HG03175 (cell line): ENCODE results near the gene ADCK1.
"Not testable (repeated sequence)": the region's sequence is repeated elsewhere in the genome, so short reads cannot be mapped to it uniquely, and the experiment has no call there.

Source experiments
- ATAC-seq: cut with Tn5 transposase; IDR thresholded peaks from one replicate; pipeline ENCODE4 v1.9.1; 2021; ENCODE audit warnings: mild to moderate bottlenecking, moderate library complexity; ENCODE audit not compliant: unreplicated experiment

ADCK1 gene

DNA sequence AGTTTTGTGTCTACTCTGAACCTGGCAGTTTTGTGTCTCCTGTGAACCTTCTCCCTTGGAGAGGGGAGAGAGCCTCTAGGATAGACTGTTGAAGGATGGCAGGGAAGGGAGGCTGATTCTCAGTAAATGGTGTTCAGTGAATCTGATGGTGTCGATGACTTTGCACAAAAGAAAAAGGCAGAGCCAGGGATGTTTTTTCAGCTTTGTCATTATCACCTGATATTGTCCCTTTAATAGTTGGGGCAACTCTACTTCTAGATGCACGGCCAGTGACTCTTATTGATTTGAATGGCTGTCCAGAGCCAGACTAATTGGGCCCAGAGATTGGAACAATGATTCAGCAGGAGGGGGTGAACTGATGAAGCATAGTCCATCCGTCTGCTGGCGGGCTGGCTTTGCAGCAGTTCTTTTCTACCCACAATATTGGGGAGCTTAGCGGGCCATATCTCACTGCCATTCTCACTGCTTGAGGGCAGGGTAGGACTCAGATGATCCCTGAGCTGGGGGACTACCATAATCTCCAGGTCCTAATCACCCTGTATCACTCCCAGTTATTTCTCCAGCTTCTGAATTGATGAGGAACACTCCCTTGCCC is 93.1 kb downstream of the ADCK1 start:
- ATAC-seq = no peak

DNA sequence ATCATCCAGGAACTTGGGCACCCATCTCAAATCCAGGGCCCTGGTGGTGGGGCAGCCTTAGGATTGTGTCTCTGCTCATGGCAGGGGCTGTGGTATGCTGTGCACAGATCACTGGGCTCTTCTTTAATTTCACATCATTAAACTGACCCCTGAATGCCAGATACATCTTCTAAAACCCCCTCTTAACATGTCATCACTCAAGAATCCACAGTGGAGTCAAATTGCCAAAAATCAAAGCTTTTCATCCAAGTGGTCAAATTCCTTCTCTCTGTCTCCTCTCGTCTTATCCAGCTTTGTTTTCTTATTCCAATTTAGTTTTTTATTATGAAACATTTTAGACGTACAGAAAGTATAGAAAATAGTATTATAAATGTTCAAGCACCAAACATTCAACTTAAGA is 97.5 kb downstream of the ADCK1 start:
- ATAC-seq = no peak

DNA sequence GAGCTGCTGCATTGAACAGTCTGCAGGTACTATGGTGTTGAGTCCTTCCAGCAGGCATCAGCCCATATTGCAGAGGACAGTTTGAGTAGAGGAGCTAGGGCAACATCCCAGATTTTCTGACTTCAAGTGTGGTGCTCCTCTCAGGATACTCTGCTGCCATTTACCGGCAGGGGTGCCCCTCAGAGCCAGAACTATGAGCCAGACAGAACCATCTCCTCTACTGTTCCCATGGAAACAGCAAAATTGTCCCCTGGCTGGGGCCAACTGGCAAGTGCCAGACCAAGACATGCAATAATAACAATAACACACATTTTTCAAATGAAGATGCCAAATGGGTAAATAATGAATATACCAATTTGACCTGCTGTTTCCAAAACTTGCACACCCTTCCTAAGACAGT is 102.9 kb downstream of the ADCK1 start:
- no peak for ATAC-seq

DNA sequence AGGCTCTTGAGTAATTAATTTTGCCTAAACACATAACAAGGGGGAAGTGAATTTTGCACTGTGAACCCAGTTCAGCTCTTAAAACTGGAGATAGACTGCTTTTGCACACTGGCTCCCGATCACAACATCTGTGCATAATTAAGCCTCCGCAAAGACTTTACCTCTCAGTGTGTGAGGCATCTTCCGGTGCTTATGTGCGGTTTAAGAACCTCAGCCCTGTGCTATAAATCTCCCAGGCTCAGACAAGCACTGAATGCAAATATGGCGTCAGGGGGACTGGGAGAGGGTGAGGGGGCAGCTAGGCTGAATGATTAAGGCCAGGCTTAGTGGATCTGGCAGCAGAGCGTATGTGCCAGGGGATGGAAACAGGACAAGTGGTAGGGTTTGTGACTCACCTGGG is 103.3 kb downstream of the ADCK1 start:
- no peak for ATAC-seq

DNA sequence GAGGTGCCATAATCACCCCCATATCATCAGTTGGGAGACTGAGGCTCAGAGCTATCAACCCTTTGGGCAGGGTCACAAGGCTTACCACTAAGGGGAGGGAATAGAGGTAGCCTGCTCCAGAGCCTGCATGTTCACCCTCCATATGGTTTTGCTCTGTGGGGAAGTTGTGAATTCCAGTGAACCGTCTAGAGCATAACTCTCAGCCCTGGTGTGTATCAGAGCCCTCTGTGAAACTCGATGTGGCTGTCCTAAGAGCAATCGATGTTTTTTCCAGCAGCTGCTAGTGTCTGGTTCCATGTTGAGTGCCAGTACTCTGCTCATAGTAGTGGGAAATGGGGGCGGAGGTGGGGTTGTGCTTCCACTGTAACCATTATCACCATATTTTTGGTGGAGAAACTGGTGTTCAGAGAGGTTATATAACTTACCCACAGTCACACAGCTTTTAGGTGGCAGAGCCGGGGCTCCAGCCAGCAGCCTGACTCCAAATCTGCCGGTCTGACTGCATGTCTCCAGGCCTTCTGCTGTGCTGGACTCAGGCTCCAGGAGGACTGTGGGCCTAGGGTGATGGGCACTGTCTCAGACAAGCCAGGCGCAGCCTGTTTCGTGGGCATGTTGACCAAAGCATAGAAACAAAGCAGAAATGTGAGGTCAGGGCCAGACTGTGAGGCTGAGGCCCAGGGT is 104.2 kb downstream of the ADCK1 start:
- ATAC-seq = no peak

DNA sequence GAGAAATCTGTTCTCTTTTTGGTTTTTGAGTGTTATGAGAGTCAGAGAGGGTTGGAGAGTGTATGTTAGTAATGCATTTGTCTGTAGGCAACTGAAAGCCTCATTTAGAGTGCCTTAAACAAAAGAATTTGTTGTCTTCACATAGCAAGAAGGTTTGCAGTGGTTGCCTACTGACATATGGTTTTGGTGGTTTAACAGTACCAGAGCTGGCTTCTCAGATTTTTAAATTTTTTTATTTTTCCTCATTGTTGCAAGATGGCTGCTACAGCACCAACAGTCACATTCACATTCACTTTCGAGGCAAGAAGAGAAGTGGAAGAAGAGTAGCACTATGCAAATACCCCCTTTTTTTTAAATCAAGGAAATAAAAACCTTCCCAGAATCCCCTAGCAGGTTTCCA is 106.5 kb downstream of the ADCK1 start:
- ATAC-seq = no peak

DNA sequence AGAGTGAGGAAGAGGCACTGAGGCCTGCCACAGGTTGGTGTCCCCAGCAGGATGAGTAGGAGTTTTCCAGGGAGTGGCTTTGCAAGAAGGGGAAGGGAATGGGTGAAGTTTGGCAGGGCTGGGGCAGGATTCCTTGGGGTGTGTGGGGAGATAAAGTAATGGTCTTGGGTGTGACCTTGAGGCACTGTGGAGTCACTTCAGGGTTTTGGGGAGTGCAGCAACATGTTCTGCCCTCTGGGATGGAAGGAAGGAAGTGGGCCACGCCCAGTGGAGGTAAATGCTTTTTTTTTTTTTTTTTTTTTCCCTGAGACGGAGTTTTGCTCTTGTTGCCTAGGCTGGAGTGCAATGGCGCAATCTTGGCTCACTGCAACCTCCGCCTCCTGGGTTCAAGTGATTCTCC is 108.9 kb downstream of the ADCK1 start:
- ATAC-seq = no peak

DNA sequence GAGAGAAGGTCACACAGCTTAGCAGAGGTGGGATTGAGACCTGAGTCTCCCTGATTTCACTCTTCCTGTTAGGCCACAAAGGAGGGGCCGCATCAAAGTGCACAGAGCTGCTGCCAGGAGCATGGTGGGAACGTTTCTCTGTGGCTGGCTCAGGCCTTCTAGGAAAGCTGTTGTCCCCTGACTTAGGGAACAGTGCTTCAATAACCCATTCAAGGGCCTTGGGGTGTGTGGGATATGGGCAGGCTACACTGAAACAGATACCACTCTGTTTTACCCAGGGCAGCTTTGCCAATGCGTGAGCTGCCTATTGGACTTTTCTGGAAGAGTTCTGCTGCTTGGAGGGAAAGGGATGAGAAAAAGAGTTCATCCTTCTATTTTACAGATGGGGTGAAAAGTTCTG is 110.0 kb downstream of the ADCK1 start:
- no peak for ATAC-seq

DNA sequence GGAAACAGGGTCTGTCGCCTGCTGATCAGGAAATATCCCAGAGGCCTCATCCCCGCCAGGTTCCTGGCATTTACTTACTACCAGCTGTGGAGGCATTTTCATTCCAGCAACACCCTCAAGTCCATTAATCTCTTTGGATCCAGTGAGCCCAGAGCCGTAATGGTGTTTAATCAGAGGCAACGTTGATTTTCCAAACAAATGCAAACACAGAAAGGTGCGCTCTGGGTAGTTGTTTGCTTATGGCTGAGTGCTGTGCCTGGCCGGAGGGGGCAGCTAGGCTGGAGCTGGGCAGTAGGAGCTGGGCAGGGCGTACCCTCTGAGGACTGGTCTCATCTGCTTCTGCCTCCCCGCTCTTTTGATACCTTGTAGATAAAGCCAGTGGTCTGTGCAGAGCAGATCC is 110.6 kb downstream of the ADCK1 start:
- ATAC-seq = no peak

DNA sequence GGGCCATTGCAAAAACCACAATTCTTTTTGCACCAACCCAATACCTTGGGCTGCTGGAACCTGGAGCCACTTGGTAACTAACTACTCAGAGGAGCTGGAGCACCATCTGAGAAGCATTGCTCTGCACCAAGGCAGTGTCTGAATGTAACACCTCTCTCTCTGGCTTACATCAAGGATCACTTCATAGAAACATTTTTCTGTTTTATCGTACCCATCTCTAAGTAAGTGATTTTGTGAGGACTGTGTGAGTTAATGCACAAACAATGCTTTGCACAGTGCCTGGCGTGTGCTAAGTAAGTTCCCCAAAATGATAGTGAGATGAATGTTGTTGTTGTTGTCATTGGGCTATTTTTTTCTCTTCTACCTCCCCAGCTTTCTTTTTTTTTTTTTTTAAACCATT is 111.4 kb downstream of the ADCK1 start:
- ATAC-seq = no peak

DNA sequence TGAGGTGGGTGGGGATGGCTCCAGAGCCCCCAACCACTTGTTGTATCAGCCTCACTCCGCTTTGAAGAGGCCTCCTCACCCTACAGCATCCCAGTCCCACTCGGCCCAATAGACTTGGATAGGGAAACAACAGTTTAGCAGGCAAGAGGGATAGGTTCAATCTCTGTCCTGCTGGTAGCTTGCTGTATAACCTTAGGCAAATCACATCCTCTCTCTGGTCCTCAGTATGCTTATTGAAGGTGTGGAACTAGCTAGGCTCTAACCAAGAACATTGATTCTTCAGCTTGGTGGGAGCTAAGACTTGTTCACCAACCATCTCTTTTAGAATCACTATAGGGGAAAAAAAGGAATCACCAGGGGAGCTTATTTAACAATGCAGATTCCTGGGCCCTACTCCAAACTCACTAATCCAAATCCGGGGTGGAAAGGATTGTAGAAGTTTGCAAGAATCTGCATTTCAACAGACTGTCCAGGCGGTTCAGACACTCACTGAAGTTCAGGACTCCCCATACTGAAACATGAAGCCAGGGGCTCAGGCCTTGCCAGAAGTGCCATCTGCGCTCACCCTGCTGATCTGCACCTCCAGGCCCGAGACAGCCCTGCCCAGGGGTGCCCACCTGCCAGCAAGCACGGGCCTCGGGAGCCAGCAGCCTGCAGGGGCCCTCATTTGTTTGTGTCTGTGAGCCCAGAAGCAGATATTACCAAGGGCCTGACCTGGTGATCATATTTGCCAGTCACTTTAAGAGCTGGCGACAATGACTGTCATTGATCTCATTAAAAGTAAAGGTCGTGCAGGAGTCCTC is 113.0 kb downstream of the ADCK1 start:
- ATAC-seq = no peak

DNA sequence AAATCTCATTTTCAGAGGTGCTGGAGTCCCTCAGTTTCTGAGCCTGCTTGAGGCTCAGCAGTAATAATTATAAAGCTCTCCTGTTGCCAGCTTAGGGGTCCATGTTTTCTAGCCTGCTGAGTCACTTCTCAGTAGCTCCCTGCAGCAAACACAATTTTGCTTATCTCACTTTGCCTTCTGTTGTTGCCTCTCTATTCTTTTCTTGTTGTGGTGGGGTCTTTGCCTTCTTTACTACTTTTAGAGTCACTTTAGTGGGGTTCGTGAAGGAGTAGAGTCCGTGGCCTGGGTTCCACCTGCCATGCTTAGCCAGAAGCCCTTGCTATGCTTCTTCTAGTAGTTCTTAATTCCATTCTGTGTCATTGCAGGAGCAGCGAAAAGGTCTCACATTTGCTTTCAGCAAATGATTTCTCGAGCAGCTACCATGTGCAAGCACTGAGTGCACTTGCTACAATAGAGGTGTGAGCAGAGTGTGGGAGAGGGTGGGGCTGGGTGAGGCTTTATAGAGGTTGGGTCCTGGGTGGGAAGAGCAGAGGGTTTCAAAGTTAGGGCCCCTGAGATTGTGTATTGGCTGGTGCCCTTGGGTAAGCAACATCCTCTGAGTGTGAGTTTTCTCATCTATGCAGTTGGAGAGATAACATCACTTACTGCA is 114.3 kb downstream of the ADCK1 start:
- ATAC-seq = no peak

DNA sequence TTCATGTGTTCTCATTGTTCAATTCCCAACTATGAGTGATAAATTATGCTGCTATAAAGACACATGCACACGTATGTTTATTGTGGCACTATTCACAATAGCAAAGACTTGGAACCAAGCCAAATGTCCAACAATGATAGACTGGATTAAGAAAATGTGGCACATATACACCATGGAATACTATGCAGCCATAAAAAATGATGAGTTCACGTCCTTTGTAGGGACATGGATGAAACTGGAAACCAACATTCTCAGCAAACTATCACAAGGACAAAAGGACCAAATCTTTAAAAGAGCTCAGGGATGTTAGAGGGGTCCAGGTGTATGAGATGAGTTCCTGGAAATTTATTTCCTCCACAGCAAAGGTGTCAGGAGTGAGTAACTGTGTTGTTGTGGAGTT is 115.5 kb downstream of the ADCK1 start:
- ATAC-seq = not testable (repeated sequence)

DNA sequence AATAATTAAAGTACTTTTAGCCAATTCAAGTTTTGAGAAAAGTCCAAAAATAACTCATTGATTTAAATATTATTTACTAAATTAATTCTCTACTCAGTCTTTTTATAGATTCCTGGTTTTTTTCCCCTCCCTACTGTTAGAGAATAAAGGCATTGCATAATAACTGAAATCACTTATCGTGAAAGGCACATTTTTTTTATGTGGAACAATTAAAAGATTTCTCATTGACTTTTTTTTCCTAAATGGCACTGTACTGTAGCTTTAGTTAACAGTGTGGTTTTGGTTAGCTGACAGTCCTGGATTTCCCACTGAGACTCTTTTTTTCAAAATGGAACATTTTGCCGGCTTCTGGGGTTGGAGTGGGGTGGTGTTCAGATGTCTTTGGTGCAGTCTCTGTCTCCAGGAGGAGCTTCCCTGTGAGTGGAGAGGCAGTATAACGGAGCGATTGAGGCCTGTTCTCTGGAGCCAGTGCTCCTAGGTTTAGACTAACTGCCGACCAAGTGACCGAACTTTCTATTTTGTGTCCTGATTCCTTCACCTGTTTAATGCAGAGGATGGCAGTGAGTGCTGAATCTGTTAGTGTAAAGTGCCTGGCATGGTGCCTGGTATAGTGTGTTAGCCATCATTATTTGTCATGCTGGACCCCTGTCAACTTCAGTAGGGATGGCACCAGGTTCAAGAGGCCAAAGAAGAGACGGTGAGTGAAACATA is 117.7 kb downstream of the ADCK1 start:
- no peak for ATAC-seq

DNA sequence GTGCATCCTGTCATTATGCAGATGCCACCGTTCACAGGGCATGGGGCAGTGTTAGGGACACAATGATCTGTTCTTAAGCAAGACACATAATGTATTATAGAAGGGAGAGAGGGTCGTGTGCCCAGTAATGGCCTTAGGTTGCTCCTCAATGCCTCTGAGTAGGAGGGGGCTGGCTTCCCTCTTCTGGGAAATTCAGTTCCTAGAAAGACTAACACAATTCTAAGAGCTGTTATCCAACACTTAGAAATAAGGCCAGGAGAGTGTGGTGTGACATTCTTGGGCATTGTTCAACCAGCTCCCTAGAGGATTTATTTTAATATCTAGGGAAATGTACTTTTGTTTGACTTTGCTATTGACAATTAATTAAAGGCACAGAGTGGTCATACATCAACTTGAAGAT is 118.5 kb downstream of the ADCK1 start:
- no peak for ATAC-seq

DNA sequence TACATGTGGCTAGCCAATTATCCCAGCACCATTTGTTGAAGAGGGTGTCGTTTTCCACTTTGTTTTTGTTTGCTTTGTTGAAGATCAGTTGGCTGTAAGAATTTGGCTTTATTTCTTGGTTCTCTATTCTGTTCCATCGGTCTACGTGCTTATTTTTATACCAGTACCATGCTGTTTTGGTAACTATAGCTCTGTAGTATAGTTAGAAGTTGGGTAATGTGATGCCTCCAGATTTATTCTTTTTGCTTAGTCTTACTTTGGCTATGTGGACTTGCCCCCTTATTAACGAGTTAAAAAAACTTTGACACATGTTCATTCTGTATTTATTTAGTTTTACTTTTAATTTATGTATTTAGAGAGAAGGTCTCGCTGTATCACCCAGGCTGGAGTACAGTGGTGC is 120.4 kb downstream of the ADCK1 start:
- ATAC-seq = no peak

DNA sequence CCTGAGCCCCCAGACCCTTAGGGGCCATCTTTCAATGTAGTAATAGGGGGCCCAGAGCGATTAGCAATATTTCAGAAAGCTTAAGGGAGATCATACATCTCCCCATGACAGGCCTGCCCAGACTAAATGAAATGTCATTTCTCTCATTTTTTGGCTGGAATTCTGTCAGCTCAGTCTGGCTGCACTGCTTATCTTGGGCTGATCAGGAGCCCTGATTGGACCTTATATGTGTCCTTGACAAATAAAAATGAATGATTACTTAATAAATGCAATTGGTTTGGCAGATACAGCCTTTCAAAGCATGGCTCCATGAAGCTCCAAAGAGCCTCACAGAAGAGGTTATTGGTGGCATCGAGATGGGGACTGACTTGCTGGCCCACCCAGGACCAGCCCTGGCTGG is 121.9 kb downstream of the ADCK1 start:
- no peak for ATAC-seq

DNA sequence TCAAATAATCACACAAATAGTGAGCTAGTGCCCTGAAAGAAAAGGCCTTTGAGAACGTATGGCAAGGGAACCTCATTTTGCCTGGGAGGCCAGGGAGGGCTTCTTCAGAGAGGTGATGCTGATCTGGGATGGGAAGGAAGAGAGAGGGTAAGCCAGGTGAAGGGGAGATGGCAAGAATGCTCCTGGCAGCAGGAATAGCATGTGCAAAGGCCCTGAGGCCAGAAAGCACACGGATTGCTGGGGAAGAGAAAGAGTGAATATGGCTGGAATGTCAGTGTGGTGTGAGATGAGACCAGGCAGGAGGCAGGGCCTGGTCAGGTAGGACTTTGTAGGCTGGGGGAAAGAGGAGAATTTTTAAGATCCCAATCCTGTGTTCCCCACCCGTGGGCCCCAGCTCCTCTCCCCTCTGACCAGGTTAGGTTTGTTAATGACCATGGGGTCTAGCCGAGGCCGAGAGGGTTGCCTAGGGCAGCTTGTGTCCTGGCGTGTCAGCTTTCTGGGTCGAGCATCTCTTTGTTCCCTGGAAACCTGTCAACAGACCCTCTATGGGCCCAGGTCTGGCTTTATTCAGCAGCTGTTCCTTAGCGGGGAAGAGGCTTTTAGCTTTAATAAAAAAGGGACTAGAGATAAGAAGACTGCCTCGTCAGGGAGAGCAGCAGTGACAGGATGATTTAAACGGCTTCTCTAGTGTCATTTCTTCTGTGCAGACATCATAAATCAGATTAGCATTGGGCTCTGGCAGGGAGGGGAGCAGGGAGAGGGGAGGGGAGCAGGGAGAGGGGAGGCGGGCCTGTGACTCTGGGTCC is 123.4 kb downstream of the ADCK1 start:
- ATAC-seq = no peak

DNA sequence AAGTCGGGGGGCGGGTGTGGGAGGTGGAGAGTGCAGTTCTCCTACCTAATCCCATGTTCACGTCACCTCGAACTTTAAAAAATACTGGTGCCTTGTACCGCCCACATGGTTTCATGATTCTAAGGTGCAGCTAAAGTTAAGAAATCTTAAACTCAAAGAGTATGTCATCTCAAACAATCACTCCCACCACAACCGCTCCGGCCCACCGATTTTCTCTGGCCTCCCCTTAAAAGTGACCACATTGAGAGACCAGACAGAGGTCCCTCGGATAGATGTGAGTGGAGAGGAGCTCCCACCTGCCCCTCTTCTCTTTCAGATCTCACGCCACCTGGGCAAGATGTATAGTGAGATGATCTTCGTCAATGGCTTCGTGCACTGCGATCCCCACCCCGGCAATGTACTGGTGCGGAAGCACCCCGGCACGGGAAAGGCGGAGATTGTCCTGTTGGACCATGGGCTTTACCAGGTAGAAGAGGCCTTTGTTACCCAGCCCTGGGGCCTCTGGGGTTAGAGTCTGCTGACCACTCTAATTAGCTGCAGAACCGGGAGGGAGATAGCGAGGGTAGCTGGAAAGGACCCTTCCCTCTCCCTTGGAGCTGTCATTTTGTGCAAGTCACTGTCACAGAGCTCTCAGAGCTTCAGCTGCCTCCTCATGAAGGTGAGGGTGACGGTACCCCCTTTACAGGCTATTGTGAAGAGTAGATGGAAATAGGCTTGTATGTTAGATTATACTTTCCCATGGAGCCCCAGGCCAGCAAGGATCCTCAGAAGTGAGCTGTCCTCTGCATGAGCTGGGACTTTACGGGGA is 124.4 kb downstream of the ADCK1 start:
- no peak for ATAC-seq
